GM21367 (cell line): ENCODE results near the gene SORCS2.

Experiments used
- ATAC-seq: cut with Tn5 transposase; IDR thresholded peaks from one replicate; pipeline ENCODE4 v1.9.1; 2021; ENCODE audit not compliant: unreplicated experiment

The SORCS2 gene

GRCh38 chr4:7744142-7744804, 551.9 kb downstream of the SORCS2 start:
- no peak for ATAC-seq

- ATAC-seq, result no peak
These were observed 553.1 kb downstream of the SORCS2 start for GRCh38 chr4:7745301-7745885.

GRCh38 chr4:7746351-7747061, 554.2 kb downstream of the SORCS2 start:
- ATAC-seq, result no peak

- ATAC-seq, result no peak
These were observed 554.7 kb downstream of the SORCS2 start for GRCh38 chr4:7747062-7747385.

- ATAC-seq, result no peak
These were observed 555.2 kb downstream of the SORCS2 start for GRCh38 chr4:7747566-7747965.

- no peak for ATAC-seq
These were observed 558.2 kb downstream of the SORCS2 start for GRCh38 chr4:7750523-7750922.

- no peak for ATAC-seq
These were observed 558.6 kb downstream of the SORCS2 start for GRCh38 chr4:7750972-7751371.

- ATAC-seq, result no peak
These were observed 560.3 kb downstream of the SORCS2 start for GRCh38 chr4:7752649-7753048.

- no peak for ATAC-seq
These were observed 560.9 kb downstream of the SORCS2 start for GRCh38 chr4:7753271-7753670.

GRCh38 chr4:7753931-7754465, 561.7 kb downstream of the SORCS2 start:
- ATAC-seq, result no peak

- ATAC-seq, result no peak
These were observed 562.4 kb downstream of the SORCS2 start for GRCh38 chr4:7754565-7755262.

GRCh38 chr4:7755561-7755960, 563.2 kb downstream of the SORCS2 start:
- ATAC-seq, result no peak

- no peak for ATAC-seq
These were observed 563.7 kb downstream of the SORCS2 start for GRCh38 chr4:7756071-7756470.

- no peak for ATAC-seq
These were observed 564.4 kb downstream of the SORCS2 start for GRCh38 chr4:7756561-7757355.

GRCh38 chr4:7757501-7758471, 565.4 kb downstream of the SORCS2 start:
- no peak for ATAC-seq

GRCh38 chr4:7758476-7758875, 566.1 kb downstream of the SORCS2 start:
- no peak for ATAC-seq

- ATAC-seq, result no peak
These were observed 566.9 kb downstream of the SORCS2 start for GRCh38 chr4:7759216-7759615.

GRCh38 chr4:7759635-7760034, 567.3 kb downstream of the SORCS2 start:
- ATAC-seq, result no peak

GRCh38 chr4:7760228-7760627, 567.9 kb downstream of the SORCS2 start:
- ATAC-seq, result no peak

GRCh38 chr4:7760706-7761105, 568.4 kb downstream of the SORCS2 start:
- ATAC-seq, result no peak
